IPS-18a (cell line): ENCODE data around the gene SH3RF3.

Experiments
- H3K27ac ChIP-seq: one replicate; pipeline ENCODE4 v1.5.1; 2013; ENCODE audit warnings: low read length
- H3K27me3 ChIP-seq: one replicate; pipeline ENCODE4 v1.6.1; 2013; ENCODE audit warnings: mild to moderate bottlenecking, low read length; ENCODE audit not compliant: control insufficient read depth, insufficient read depth
- H3K36me3 ChIP-seq: one replicate; pipeline ENCODE4 v1.6.1; 2013; ENCODE audit warnings: low read depth, low read length; ENCODE audit not compliant: control insufficient read depth
- H3K4me1 ChIP-seq: one replicate; pipeline ENCODE4 v1.6.1; 2013; ENCODE audit warnings: low read depth, low read length; ENCODE audit not compliant: control insufficient read depth
- H3K4me3 ChIP-seq: one replicate; pipeline ENCODE4 v1.5.1; 2013; ENCODE audit warnings: low read length
- H3K9ac ChIP-seq: one replicate; pipeline ENCODE4 v1.6.1; 2013; ENCODE audit warnings: mild to moderate bottlenecking, low read length, moderate library complexity
- H3K9me3 ChIP-seq: one replicate; pipeline ENCODE4 v1.6.1; 2013; ENCODE audit warnings: low read depth, low read length; ENCODE audit not compliant: control insufficient read depth

Gene SH3RF3

GRCh38 chr2:109336296-109336695 lies 207.3 kb downstream of the SH3RF3 start:
- Histone ChIP-seq H3K27ac (no peak overlapping the region), H3K27me3 (no peaks in the 10 kb centered on the region), H3K9me3 (no peaks in the 10 kb centered on the region), H3K9ac (no peak overlapping the region), H3K4me3 (no peak overlapping the region), H3K4me1 (peaks cover 6% of the 10 kb centered on the region), H3K36me3 (no peaks in the 10 kb centered on the region)

GRCh38 chr2:109337221-109337620 lies 208.2 kb downstream of the SH3RF3 start:
- Histone ChIP-seq H3K9ac (no peak overlapping the region), H3K9me3 (no peaks in the 10 kb centered on the region), H3K27me3 (no peaks in the 10 kb centered on the region), H3K4me3 (no peak overlapping the region), H3K27ac (no peak overlapping the region), H3K4me1 (peaks cover 4% of the 10 kb centered on the region), H3K36me3 (no peaks in the 10 kb centered on the region)

- no peak overlapping the region for H3K27ac ChIP-seq
- no peaks in the 10 kb centered on the region for H3K36me3 ChIP-seq
- no peak overlapping the region for H3K9ac ChIP-seq
- no peaks in the 10 kb centered on the region for H3K27me3 ChIP-seq
- H3K4me3 ChIP-seq: no peak overlapping the region
- H3K9me3 ChIP-seq: no peaks in the 10 kb centered on the region
- no peaks in the 10 kb centered on the region for H3K4me1 ChIP-seq
Measured at GRCh38 chr2:109339519-109339966, 210.5 kb downstream of the SH3RF3 start.

- H3K27ac ChIP-seq: no peak overlapping the region
Measured at GRCh38 chr2:109340381-109340780, 211.4 kb downstream of the SH3RF3 start.

GRCh38 chr2:109341355-109342255 lies 212.6 kb downstream of the SH3RF3 start:
- H3K4me1 ChIP-seq: no peaks in the 10 kb centered on the region
- no peak overlapping the region for H3K27ac ChIP-seq
- no peaks in the 10 kb centered on the region for H3K36me3 ChIP-seq
- H3K27me3 ChIP-seq: no peaks in the 10 kb centered on the region
- no peaks in the 10 kb centered on the region for H3K9me3 ChIP-seq
- H3K4me3 ChIP-seq: no peak overlapping the region
- H3K9ac ChIP-seq: no peak overlapping the region

More at GRCh38 chr2:109340381-109340780, 211.4 kb downstream of the SH3RF3 start:
- Histone ChIP-seq H3K9ac (no peak overlapping the region), H3K27me3 (no peaks in the 10 kb centered on the region), H3K4me3 (no peak overlapping the region), H3K9me3 (no peaks in the 10 kb centered on the region), H3K36me3 (no peaks in the 10 kb centered on the region), H3K4me1 (no peaks in the 10 kb centered on the region)

- Histone ChIP-seq H3K27me3 (no peaks in the 10 kb centered on the region), H3K4me1 (no peaks in the 10 kb centered on the region), H3K36me3 (no peaks in the 10 kb centered on the region), H3K9me3 (no peaks in the 10 kb centered on the region), H3K9ac (no peak overlapping the region), H3K4me3 (no peak overlapping the region), H3K27ac (no peak overlapping the region)
Measured at GRCh38 chr2:109342256-109342850, 213.3 kb downstream of the SH3RF3 start.

- no peak overlapping the region for H3K9ac ChIP-seq
- no peaks in the 10 kb centered on the region for H3K36me3 ChIP-seq
- no peaks in the 10 kb centered on the region for H3K4me1 ChIP-seq
- no peaks in the 10 kb centered on the region for H3K9me3 ChIP-seq
- H3K27ac ChIP-seq: no peak overlapping the region
- no peak overlapping the region for H3K4me3 ChIP-seq
- no peaks in the 10 kb centered on the region for H3K27me3 ChIP-seq
Measured at GRCh38 chr2:109342930-109343329, 213.9 kb downstream of the SH3RF3 start.

GRCh38 chr2:109343460-109343859 lies 214.5 kb downstream of the SH3RF3 start:
- Histone ChIP-seq H3K27ac (no peak overlapping the region), H3K4me3 (no peak overlapping the region), H3K36me3 (no peaks in the 10 kb centered on the region), H3K9me3 (no peaks in the 10 kb centered on the region), H3K4me1 (no peaks in the 10 kb centered on the region), H3K27me3 (no peaks in the 10 kb centered on the region), H3K9ac (no peak overlapping the region)

GRCh38 chr2:109344270-109344805 lies 215.3 kb downstream of the SH3RF3 start:
- H3K4me3 ChIP-seq: no peak overlapping the region
- no peaks in the 10 kb centered on the region for H3K27me3 ChIP-seq
- H3K9ac ChIP-seq: no peak overlapping the region
- H3K27ac ChIP-seq: no peak overlapping the region
- peaks cover 7% of the 10 kb centered on the region for H3K4me1 ChIP-seq
- H3K9me3 ChIP-seq: no peaks in the 10 kb centered on the region
- no peaks in the 10 kb centered on the region for H3K36me3 ChIP-seq

GRCh38 chr2:109345091-109345490 lies 216.1 kb downstream of the SH3RF3 start:
- Histone ChIP-seq H3K9ac (no peak overlapping the region), H3K4me1 (peaks cover 9% of the 10 kb centered on the region), H3K27me3 (no peaks in the 10 kb centered on the region), H3K9me3 (no peaks in the 10 kb centered on the region), H3K36me3 (no peaks in the 10 kb centered on the region), H3K4me3 (no peak overlapping the region), H3K27ac (no peak overlapping the region)

- Histone ChIP-seq H3K4me3 (no peak overlapping the region), H3K36me3 (no peaks in the 10 kb centered on the region), H3K27me3 (no peaks in the 10 kb centered on the region), H3K9me3 (no peaks in the 10 kb centered on the region), H3K9ac (no peak overlapping the region), H3K27ac (no peak overlapping the region), H3K4me1 (peaks cover 9% of the 10 kb centered on the region)
Measured at GRCh38 chr2:109345653-109346480, 216.9 kb downstream of the SH3RF3 start.
